Vagina (tissue), 2 donors: ENCODE measurements around the gene KRT2.

Experiments used
- CTCF ChIP-seq, 3 experiments: fragments of 450-650 bp in 2 of 3; fragments of 200-600 bp in 1 of 3; sonication (generic) in 1 of 3; IDR thresholded peaks; one replicate each; pipeline ENCODE4 v1.5.1; 2017 to 2019; ENCODE audit warnings: antibody characterized with exemption in 3 of 3, mild to moderate bottlenecking in 2 of 3, moderate library complexity in 2 of 3
- POLR2AphosphoS5 ChIP-seq, 2 donors: sonication (generic); formaldehyde crosslinking; IDR thresholded peaks; one replicate each; pipeline ENCODE4 v1.9.0; 2017; ENCODE audit warnings: antibody characterized with exemption in 2 of 2, mild to moderate bottlenecking in 2 of 2, low read depth in 1 of 2; ENCODE audit not compliant: insufficient read depth in 1 of 2

- TF ChIP-seq POLR2AphosphoS5 (IDR thresholded peaks at IDR 0.05; ENCODE audit: insufficient read depth in 1 of 2, low read depth in 1 of 2) (no peak), CTCF (IDR thresholded peaks at IDR 0.05) (no peak)
Measured at GRCh38 chr12:52628841-52629240, 23.2 kb downstream of the KRT2 start.
